HG02943 (cell line): ENCODE data around the gene CRABP2.

Experiments used
- ATAC-seq: cut with Tn5 transposase; IDR thresholded peaks from one replicate; pipeline ENCODE4 v1.9.1; 2021; ENCODE audit warnings: mild to moderate bottlenecking, low read depth, moderate library complexity; ENCODE audit not compliant: unreplicated experiment

CRABP2 gene

DNA sequence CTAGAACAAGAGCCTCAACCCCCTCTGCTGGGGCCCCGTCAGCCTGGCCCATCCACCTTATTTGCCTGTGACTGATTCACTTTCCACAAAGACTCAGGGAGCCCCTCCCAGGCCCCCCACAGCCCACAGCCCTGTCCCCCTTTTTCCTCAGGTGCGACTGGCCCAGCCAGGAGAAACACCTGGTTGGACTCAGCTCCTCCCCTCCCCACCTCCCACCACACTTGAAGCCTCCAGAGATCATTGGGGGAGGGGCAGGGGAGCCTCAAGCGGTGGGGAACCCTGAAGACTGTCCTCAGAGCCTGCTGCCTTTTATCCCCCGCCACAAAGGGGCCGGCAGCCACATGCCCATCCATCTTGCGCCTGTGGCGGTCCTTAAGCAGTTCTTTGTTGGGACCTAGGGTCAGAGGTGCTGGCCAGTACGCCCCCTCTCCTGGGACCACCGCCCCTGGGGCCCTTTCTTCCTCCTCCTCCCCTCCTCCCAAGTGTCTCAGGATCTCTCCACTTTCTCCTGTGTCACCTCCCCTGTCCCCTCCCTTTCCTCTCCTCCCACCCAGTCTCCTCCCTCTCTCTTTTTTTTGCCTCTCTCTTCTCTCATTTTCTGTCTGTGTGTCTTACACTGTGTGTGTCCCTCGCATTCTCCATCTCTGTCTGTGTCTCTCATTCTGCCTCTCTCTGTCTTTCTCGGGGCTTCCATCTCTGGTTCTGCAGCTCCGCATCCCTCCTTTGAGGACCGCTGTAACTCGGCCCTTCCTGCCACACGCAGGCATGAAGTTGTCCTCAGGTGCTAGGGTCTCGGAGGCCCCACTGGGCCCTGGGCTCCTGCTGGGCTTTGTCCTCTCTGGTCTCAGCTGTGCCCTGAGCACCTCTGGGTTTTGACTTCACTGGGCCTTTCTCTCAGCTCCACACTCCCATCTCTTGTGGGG is 12.2 kb downstream of the CRABP2 start:
- no peak for ATAC-seq

DNA sequence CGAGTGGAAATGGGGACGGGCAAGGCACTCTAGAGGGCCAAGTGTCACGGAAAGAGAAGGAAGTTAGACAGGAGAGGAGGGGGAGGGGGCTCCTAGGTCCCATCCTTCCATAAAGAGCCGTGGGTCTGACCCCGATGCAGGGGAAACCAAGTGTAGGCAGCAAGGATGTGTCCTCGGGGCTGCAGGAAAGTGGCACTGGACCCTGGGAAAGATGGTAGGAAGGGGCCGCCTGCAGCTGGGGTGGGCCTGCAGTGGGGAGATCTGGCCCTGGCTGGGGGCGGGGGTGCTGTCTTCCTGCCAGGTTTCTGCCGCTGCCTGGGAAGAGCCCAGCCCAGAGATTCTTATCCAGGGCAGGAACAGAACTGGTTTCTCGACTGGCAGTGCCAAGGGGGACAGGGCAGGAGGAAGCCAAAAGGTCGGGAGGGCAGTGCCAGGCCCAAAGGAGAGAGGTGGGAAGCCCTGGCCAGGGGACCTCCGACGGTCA is 12.9 kb downstream of the CRABP2 start:
- no peak for ATAC-seq

DNA sequence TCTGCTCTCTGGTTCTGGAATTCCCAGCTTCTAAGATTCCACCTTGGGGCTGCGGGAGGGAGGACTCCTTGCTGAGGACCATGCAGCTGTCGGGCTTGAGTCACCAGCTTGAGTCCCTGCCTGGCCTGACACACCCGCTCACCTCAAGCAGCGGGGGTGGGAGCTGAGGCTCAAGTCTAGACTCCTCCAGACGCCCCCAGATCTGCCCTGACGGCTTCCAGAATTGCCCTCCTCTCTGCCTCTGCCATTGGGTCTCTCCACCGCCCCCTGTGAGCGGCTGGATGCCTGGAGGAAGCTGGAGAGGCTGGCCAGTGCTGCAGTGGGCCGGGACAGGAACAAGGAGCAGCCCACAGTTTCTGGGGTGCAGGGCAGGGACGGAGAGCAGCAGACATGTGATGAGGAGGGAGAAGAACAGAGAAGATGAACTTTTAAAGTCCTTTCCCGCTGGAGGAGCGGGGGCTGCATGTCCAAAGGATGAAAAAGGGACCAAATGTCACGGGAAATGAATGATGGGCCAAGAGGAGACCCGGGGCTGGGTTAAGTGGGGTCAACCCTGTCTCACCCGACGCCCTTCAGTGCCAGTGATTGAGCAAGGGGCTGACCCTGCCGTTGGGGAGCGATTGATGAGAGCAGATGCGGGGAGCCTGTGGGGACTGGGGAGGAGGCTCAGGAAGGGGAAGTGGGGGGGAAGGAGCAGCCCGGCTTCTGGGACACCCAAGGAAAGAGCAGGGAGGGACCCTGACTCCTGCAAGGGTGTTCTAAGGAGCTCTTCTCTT is 13.5 kb downstream of the CRABP2 start:
- ATAC-seq = no peak

DNA sequence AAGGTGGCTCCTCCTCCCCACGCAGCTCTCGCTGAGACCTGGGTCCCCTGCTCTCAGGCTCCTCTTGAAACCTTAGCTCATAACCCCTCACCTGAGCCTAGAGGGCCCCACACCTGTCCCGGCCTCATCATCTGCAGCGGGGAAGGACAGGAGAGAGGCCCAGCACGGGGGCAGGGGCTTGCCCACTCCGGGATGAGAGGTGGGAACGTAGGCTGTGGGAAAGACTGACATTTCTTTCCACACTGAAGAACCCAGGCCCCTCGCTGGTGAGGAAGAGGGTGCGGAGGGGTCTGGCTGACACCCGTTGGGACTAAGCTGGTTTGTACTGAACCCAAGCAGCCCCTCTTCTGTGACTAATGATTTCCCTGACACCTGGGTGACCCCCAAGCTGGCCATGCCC is 14.2 kb downstream of the CRABP2 start:
- no peak for ATAC-seq

DNA sequence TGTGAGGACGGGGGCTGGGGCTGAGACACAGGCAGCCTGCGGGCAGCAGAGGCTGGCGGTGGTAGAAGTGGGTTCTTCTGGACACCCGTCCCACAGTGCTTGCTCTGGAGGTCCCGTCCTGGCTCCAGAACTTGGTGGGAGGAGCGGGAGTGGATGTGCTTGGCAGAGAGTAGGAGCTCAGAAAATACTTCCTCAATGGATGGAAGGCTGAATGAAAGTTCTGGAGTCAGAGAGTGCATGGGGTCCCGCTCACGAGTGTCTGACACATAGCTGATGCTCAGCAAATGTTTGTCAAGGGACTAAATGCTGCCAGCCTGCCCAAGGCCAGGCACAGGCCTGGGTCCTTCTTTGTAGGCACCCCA is 14.7 kb downstream of the CRABP2 start:
- ATAC-seq = no peak

DNA sequence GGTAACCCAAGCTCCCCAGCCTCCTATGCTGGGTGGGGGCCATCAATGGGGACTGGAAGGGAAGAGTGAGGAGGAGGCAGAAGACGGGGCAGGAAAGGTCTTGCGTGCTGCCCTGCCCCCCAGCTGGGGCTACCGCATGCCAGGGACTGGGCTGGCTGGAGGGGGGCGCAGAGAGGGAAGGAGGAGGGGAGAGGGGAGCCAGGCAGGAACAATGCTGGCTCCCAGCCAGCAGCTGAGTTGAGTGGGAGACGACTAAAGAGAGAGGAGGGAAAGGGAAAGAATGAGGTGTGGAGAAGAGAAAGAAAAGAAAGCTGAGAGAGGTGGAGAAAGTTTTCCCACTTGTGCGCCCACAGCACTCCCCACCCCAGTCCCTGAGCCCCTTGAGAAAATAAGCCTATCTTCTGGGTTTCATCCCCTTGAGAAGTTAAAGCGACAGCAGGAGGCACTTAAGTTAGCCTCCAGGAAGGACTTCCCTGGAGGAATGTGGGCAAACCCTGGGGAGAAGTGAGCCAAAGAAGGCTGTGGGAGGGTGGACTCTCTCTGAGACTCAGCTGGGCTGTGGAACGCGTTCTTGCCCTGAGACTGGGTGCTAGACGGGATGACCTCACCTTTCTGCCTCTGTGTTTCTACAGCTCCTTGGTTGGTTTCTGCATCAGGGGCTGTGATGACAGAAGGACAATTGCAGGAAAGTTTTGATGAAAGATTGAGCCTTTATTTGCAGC is 15.3 kb downstream of the CRABP2 start:
- no peak for ATAC-seq

DNA sequence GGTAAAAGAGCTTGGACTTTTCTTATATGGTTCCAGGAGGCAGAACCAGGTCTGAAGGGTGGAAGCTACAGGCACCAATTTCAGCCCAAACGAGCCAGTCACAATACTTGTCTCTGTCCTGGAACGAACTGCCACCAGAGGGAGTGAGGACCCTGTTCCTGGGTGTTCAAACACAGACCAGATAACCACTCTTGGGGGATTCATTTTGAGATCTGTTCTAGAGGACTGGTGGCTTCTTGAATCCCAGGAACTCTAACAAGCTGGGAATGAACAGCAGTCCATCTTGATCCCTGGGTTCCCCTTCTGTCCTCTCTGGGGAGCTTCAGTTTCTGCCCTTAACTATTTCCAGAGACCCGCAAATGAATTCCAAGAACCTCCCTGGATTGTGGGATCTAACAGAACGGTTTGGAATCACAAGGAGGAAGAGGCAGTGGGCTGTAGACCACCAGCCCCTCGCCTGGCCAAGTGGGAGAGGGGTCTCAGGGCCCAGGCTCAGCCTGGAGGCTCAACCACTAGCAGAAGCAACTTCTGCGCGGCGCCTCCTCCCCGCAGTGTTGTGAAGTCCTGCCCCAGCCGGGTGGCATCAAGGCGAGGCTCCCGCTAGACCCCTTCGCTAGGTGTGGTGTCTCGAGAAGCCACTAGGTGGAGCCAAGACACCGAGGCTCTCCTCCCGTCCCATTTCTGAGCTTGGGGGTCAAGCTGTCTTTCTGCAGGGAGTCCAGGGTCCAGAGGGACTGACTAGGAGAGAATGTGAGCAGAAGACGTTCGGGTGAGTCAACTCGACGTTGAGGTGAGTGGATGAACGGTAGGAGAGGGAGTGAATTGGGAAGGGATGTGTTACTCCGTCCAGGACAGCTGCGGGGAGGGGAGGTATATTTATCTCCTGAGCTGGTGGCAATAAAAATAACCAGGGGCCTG is 16.1 kb downstream of the CRABP2 start:
- ATAC-seq = no peak

DNA sequence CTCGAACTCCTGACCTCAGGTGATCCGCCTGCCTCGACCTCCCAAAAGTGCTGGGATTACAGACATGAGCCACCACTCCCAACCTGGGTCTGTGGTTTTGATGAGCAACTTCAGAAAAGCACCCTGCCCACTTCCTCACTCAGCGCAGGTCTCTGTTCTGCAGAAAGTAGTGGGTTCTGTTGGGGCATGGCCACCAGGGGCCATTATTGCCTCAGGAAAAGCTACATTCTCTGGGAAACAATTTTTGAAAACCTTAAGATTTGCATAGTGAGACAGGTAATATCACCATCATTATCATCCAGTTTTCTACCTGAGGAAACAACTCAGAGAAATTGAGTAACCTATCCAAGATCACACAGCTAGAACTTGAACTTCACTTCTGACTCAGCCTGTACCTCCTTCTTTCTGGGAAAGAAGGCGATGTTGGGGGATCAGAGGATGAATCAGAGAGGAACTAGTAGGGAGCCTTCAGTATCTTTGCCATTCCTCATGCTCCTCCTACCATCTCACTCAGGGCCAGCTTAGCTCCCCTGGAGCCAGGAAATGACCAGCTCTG is 21.1 kb downstream of the CRABP2 start:
- ATAC-seq = no peak

DNA sequence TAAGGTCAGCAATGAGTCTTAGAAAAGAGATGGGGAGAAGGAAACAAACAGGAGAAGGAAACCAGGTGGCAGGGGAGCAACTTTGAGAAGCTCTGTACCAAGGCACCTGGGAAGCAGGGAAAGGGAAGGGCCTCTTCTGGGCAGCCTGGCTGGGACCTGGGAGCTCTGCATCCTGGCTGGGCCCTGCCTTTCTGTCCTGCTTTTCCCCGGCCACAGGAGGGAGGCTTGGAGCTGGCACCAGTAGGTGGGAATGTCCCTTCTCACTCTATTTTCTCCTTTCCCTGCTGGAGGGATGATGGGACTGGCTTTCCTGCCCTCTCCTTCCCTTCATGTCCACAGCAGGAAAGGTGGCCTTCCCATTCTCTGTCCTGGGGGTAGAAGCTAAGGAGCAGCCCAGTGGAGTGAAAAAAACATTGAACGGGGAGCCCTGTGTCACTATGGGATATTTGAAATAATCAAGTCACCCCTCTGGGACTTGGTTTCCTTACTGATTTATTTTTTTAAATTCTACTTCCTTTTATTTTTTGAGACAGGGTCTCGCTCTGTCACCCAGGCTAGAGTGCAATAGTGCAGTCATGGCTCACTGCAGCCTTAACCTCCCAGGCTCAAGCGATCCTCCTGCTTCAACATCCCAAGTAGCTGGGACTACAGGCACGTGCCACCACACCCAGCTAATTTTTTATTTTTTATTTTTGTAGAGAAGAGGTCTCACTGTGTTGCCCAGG is 23.1 kb downstream of the CRABP2 start:
- ATAC-seq = no peak

DNA sequence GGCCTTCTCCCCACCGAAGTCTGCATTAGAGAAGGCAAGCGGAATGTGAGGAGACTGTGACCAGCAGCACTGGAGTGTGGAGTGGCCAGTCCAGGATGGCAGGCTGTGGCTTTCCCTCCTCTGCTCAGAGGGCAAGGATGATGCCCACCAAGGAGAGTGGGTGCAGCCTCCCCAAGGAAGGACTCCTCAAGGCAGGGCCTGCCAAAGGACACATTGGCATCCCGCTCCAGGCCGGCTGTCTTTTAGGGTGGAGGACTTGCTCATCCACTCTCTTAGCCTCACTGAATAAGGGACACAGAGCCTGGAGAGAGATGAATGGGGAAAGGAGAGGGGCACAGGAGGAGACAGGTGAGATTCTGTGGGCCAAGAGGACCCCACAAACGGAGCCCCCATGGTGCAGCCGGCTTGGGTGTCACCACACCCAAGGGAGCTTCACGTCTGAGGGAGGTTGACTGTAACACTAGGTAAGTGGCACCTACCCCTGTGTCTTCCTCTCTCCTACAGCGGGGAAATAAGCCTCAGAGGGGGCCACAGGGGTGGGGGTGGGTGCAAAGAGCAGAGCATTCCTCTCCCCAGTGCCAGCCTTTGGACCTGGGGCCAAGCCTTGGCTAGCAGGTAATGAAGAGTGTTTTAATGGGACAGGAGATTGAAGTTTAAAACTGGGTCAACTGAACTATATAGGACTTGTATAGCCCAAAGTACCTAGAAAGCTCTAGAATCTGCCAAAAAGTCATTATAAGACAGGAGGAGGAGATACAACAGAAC is 24.0 kb downstream of the CRABP2 start:
- ATAC-seq = no peak

DNA sequence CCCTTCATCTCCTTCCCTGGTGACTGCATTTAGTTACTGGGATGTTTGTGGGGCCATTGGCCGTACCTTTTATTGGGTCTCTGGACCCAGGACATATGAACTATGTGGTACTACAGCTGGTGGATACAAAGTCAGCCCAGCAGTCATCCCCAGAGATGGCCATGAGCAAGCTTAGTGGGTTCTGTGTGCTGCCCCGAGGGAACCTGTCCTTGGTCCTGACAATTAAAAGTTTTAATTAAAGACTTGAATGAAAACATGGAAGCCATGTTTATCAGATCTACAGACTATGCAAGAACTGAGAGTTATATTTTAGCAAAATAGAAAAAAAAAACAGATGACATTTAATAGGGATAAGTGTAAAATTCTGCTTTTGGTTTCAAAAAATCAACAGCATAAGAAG is 25.3 kb downstream of the CRABP2 start:
- ATAC-seq = no peak

DNA sequence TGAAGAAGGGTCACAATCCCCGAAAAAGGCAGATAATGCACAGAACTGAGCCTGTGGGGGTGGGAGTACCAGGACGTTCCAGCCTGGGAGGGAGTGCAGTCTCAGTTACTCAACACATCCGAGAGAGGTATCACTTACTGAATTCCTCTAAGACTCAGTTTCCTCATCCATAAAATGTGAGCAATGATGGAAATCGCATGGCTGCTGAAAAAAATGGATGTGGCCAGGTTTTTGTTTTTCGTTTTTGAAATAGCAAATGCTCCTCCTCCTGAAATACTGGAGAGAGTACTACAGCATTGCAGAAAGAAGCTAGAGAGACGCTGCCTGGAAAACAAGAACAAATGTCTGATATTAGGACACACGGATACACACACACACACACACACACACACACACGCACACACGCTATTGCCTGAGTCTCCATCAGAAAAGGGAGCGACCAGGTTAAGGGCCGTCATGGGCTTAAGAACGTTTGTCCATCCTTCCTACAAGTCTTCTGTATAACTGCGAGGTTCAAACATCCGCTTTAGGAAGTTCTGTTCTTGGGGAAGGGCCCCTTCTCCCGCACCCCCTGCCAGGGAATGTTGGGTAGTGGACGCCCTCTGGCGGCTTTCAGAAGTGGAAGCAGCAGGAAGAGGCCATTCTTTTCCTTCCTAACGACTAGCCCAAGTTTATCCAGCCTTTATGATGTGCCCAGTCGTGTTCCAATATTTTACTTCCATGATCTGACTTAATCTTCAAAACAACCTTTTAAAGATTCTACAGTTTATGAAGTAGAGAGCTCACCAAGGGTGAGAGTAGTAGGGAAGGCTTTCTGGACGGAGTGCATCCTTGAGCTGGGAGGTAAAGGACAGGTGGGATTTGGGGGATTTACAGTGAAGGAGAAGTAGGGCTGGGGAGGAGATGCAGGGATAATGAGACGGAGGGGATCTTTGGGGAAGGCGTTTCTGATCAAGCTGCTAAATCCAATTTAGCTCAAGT is 27.5 kb downstream of the CRABP2 start:
- no peak for ATAC-seq

DNA sequence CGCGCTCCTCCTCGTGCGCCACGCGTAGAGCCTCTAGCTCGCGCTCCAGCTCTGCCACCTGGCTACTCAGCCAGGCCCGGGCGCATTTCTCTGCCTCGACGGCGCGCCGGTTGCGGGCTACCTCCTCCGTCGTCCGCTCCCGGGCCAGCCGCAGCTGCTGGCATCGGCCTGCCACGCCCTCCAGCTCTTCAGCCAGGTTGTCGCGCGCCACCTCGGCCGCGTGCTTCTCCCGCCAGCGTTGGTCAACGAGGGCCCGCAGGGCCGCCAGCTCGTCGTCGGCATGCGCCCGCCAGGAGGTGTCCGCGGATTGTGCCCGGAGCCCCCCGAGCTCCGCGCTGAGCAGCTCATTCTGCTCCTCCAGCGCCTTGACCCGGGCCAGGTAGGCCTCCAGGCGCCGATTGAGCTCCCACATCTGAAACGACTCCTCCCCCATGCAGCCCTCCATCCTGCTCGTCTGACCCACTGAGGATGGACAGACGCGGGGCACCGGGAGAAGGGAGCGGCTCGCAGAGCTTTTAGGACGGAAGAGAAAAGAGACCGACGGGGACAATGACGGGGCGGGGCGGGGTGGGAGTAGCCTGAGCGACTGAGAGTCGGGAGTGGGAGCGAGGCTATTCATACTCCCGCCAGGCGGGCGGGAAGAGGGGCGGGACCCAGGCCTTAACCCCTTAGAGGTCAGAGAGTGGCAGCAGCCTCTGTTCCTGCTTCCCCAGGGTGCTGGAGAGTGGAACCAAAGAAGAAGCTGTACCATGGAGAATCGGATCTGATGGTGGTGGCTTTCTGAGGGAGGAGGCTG is 28.4 kb downstream of the CRABP2 start, which contains the start of gene NES:
NES (minus strand) TSS at position 588 of the 796 bp plus-strand sequence; CDS start at position 445, 143 bp downstream.
- ATAC-seq = no peak

DNA sequence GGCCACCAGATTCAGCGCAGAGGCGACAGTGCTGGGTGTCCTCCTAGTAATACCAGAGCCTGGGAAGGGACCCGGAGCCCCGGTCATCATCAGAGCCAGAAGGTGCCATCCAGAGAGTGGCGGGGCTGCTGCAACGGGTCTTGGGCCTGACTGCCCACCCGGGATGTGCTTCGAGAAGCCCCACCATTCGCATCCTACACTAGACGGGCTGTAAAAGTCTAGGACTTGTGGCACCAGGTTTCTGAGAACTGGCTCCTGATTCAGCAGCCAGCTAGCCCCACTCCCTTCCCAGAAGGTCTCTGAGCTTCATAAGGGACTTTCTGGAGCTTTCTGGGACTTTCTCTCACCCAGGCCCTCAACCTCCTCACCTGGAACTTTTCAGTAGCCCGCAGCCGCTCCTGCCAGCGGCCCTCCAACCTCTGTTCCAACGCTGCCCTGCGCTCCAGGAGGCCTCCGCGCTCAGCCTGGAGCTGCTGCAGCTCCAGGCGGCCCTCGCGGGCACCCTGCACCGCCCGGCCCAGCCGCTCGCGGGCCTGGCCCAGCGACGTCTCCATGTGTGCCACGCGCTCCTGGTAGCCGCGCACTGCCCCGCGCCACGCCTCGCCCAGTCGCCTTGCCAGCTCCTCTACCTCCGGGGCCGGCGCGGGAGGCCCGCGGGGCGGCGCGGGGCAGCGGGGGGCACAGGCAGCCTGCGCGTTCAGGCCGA is 29.1 kb downstream of the CRABP2 start:
- no peak for ATAC-seq
